KG1 (cell line): ENCODE measurements around the gene PER2.
"Not testable (repeated sequence)": the region's sequence is repeated elsewhere in the genome, so short reads cannot be mapped to it uniquely, and the experiment has no call there.

ENCODE experiments used
- DNase-seq: peaks from one replicate; lab custom pipeline; 2025; lab: John Stamatoyannopoulos, UW

PER2 gene

DNA sequence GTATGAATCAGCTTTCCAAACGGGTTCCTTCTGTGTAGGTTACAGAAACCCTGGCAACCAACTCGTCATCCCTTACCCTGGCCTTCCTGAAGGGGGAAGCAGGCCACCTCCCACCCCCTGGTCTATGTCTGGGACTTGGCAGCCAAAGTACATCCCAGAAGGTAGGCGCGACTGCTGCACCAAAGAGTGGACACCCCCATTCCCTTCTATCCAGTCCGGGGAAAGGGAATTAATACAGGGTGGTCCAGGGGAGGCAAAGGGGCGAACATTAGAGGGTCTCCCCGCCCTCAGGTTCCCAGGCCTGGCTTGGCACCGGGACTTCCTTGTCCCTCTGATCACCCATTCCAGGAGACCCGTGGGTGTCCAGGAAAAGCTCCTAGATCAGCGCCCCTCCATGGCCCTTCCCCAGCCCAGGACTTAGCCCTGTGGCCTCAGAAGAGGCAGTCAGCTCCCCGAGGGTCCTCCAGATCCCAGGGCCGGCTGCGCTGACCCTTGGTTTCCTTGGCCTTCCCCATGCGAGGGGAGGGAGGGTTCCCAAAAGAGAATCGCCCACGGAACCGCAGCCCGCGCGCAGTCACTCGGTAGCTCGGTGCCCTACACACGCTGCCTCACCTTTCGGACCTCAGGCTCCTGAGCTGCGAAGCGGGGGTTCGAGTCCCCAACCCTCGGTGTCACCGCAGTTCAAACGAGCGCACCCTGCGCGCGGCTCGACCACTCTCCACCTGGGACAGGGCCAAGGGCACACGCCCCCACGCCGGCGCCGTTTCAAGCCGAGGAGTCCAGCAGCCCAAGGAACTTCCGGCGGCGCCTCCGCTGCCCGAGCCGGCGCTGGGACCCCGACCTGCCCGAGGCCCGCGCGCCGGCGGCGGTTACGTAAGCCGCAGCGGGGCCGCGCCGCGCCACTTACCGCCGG is at the start of gene PER2:
Gene PER2 (minus strand): TSS at position 874 of the 913 bp plus-strand sequence. CDS start 10,674 bp downstream, outside the sequence.
- DNase-seq = peak; percentile 29

DNA sequence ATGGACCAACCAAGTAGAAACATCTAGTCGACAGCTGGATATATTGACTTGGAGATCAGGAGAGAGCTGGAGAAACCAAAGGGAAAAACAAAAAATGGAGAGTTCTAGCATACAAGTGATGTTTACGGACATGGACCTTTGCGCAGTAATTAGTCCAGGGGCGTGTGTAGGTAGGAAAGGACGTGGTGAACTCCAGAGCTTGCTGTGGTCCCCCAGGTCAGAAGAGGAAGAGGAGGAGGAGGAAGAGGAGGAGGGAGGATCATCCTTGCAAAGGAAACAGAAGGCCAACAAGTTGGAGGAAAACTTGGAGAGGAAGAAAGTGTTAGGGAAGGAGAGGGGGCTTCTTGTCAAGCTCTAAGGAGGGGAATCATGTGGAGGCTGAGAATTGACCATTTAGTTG is 49.4 kb upstream of the PER2 start:
- no peak for DNase-seq

GRCh38 chr2:238336793-238337444 is 48.5 kb upstream of the PER2 start:
- no peak for DNase-seq

GRCh38 chr2:238336151-238336550 is 47.7 kb upstream of the PER2 start:
- DNase-seq = no peak

- not testable (repeated sequence) for DNase-seq
Measured at GRCh38 chr2:238335591-238335990, 47.2 kb upstream of the PER2 start.

DNA sequence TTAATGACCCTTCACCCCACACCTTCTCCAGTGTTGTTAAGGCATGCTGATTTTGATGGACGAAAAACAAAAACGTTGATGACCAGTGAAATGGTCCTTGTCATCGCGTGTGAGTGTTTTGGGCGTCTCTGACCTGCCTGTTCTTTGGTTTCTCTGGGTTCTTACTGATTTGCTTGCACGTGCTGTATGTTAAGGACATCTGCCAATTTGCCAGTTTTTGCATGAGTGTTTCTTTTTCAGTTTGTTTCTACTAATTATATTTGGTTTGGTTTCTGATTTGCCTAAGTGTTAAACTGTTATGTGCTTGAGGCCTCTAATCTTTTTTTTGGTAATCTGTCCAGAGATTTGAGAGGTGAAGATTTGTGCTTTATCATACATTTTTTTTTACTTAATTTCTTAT is 46.5 kb upstream of the PER2 start:
- no peak for DNase-seq

- no peak for DNase-seq
Measured at GRCh38 chr2:238331916-238332315, 43.5 kb upstream of the PER2 start.

DNA sequence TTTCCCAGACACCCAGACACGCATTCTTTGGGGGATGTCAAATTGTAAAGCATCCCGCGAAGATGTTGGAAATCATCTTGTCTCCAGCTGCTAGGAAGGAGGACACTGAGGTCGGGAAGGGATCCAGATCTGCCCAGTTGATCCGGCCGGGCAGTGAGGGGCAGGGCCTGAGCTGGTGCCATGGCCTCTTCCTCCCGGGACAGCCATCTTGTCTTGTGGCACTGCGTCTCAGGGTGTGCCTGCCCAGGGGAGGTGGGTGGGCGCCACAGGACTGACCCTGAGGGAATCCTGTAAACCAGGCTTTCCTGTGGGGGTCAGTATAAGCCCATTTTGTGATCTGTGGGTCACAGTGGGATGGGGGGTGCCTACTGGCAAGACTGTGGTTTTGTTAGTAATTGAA is 42.0 kb upstream of the PER2 start:
- DNase-seq = no peak

- DNase-seq = no peak
Measured at GRCh38 chr2:238327751-238328150, 39.3 kb upstream of the PER2 start.

DNA sequence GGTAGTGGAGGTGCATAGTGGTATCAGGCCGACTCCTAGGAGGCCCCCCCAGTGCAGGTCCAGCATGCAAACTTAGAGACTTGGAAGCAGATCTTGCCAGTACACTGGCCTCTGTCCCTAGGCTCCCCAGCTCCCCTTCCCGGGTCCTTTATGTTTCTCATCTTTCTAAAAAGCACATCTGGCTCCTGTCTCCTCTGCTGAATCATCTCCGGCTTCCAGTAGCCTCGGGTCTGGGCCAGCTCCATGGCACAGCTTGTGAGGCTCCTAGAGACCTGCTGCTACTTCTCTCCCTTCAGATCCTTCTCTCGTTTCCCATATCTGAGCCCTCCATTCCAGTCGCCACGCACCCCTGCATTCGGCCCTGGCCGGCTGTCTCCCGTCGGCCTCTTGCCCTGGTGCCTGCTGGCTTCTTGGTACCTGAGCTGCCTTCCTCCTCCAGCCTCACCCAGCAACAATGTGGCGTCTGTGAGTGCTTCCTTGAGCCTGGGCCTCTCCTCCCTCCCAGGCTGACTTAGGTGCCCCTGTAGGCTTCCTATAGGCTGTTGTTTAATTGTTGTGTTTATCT is 38.5 kb upstream of the PER2 start:
- DNase-seq = no peak

- no peak for DNase-seq
Measured at GRCh38 chr2:238325694-238326093, 37.3 kb upstream of the PER2 start.

GRCh38 chr2:238324248-238324647 is 35.8 kb upstream of the PER2 start:
- not testable (repeated sequence) for DNase-seq

- DNase-seq = no peak
Measured at GRCh38 chr2:238322001-238322411, 33.6 kb upstream of the PER2 start.

GRCh38 chr2:238321467-238321866 is 33.1 kb upstream of the PER2 start:
- DNase-seq = no peak

GRCh38 chr2:238320648-238321281 is 32.4 kb upstream of the PER2 start:
- no peak for DNase-seq

GRCh38 chr2:238320246-238320647 is 31.8 kb upstream of the PER2 start, which contains the start of gene TRAF3IP1:
Gene TRAF3IP1, plus strand, starts transcription at chr2:238320518. Its CDS starts 145 bp downstream, at chr2:238320663.
- peak; percentile 58 for DNase-seq

DNA sequence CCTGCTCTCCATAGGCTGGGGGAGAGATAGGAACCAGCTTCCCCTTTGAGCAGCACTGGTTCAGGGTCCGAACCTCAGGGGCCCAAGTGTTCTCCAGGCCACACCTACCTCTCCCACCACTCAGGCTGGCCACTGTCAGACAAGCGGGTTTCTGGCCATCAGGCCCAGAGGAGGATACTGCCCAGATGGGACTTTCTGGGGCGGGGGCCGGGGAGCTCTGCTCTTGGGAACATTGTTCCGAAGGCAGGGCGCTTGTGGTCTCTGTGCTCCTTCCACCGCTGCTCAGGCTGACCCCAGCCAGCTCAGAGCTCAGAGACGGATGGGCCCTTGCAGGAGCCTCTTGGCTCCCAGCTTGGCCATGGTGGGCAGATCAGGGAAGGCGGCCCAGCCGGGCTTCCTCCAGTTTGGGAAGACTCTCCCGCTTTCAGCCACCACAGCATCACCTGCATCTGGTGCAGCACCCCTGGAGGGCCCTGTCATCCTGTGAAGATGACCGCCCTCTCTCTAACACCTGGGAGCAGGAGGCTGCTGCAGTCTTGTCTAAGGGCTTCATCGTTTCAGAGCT is 26.7 kb upstream of the PER2 start:
- no peak for DNase-seq

DNA sequence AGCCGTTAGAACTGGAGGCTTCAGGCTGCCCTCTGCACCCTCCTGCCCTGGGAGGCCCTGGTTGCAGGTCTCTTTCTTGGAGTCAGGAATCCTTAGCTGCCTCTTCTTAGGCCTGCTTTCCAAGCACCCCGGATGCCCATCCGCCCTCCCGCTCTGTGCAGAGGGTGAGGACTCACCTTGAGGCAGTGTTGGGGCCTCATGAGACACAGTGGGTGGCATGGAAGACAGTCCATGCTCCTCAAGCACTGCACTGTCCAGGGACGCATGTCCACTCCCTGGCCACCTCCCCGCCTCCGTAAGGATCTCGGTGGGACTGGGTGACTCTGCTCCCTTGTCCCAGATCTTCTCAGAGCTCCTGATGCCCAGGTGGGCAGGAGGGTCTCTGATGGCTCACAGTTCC is 26.2 kb upstream of the PER2 start:
- DNase-seq = no peak

GRCh38 chr2:238313991-238314350 is 25.6 kb upstream of the PER2 start:
- no peak for DNase-seq

GRCh38 chr2:238313289-238313990 is 25.0 kb upstream of the PER2 start:
- no peak for DNase-seq

DNA sequence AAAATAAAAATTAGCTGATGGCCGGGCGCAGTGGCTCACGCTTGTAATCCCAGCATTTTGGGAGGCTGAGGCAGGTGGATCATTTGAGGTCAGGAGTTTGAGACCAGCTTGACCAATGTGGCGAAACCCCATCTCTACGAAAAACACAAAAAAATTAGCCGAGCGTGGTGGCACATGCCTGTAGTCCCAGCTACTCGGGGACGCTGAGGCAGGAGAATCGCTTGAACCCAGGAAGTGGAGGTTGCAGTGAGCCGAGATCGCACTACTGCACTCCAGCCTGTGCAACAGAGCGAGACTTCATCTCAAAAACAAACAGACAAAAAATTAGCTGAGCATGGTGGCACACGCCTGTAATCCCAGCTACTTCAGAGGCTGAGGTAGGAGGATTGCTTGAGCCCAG is 22.3 kb upstream of the PER2 start:
- not testable (repeated sequence) for DNase-seq
